Calu3 (cell line): Measurements from ENCODE around the gene SEPTIN1. TPM values are rescaled to one million over a fixed set of nuclear protein-coding genes. Genes with fewer than 3 reads are reported as not detected.
A peak's percentile ranks its signal among the peaks of the same experiment; 100 is the strongest.
"Not testable (repeated sequence)": the region's sequence is repeated elsewhere in the genome, so short reads cannot be mapped to it uniquely, and the experiment has no call there.

Source experiments
- BruUV-seq: library from RNA; stranded (reverse); fragments of 400-500 nt; replicated peaks from 2 replicates; lab custom pipeline; 2021; lab: Mats Ljungman, UMichigan
- CTCF ChIA-PET: fragments of 300-600 bp; sonication (Branson Sonifier 250); formaldehyde crosslinking; loops from one replicate; lab custom pipeline; 2022; ENCODE audit warnings: antibody characterized with exemption; lab: Charles Lee
- DNase-seq: peaks from one replicate; pipeline ENCODE4 v3.0.0; 2022
- H3K27ac Mint-ChIP-seq: one replicate; pipeline ENCODE4 v1.8.0; 2022; ENCODE audit warnings: mixed read lengths; ENCODE audit not compliant: unreplicated experiment
- H3K27me3 Mint-ChIP-seq: one replicate; pipeline ENCODE4 v1.8.0; 2022; ENCODE audit warnings: mixed read lengths; ENCODE audit not compliant: unreplicated experiment
- H3K36me3 Mint-ChIP-seq: one replicate; pipeline ENCODE4 v1.8.0; 2022; ENCODE audit warnings: mild to moderate bottlenecking, moderate library complexity, mixed read lengths; ENCODE audit not compliant: insufficient read depth, unreplicated experiment
- H3K4me1 Mint-ChIP-seq: one replicate; pipeline ENCODE4 v1.8.0; 2022; ENCODE audit warnings: mild to moderate bottlenecking, low read depth, mixed read lengths; ENCODE audit not compliant: unreplicated experiment
- H3K4me3 Mint-ChIP-seq: one replicate; pipeline ENCODE4 v1.8.0; 2022; ENCODE audit warnings: mild to moderate bottlenecking, low read depth, moderate library complexity, mixed read lengths; ENCODE audit not compliant: unreplicated experiment
- H3K9me3 Mint-ChIP-seq: one replicate; pipeline ENCODE4 v1.8.0; 2022; ENCODE audit warnings: low read depth, mixed read lengths; ENCODE audit not compliant: unreplicated experiment
- intact Hi-C: fragments of 100-400 bp; cut with micrococcal nuclease; formaldehyde crosslinking; loops from one replicate; pipeline ENCODE4 v1.10.0; 2022; ENCODE audit not compliant: unreplicated experiment
- total RNA-seq: library from RNA; stranded (reverse); gene quantifications from 2 replicates; pipeline ENCODE4 v1.2.3, GENCODE V29; 2022
- TF ChIP-seq, protein P1 (sequence below): fragments of 200-600 bp; IDR thresholded peaks from one replicate; pipeline ENCODE4 v1.8.0; 2022; ENCODE audit warnings: antibody characterized with exemption; ENCODE audit not compliant: unreplicated experiment

The SEPTIN1 gene
- total RNA-seq, 1 experiment from 2014 or later: 1.5 TPM

DNA sequence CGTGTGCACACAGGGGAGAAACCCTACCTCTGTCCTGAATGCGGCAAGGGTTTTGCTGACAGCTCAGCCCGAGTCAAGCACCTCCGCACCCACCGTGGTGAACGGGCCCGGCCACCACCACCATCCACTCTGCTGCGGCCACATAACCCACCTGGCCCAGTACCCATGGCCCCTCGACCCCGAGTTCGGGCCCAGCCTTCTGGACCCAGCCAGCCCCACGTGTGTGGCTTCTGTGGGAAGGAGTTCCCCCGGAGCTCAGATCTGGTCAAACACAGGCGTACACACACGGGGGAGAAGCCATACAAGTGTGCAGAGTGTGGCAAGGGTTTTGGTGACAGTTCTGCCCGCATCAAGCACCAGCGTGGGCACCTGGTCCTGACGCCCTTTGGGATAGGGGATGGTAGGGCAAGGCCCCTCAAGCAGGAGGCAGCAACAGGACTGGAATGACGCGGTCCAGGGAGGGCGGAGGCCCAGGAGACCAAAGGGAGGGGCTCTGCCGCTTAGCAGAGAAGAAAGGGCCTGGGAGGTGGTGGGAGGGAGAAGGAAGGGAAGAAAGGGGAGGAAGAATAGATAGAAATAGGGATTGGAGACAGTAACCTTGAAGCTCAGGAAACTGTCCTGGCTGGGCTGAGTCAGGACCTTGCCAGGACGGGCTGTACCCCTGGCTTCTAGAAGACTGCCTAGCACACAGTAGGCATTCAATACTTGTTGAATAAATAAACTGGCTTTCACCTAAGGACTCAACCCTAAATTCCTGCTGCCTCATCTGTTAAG, 16.5 kb upstream of the SEPTIN1 start:
- Mint-ChIP-seq H3K4me1 (peaks cover 37% of the 10 kb centered on the region), H3K36me3 (peaks cover 61% of the 10 kb centered on the region), H3K9me3 (no peaks in the 10 kb centered on the region), H3K27ac (no peak overlapping the region), H3K27me3 (no peaks in the 10 kb centered on the region), H3K4me3 (peak overlapping the region; percentile 18)
- no TSS peak for BruUV-seq
- no peak for DNase-seq
- TF ChIP-seq, protein P1, sequence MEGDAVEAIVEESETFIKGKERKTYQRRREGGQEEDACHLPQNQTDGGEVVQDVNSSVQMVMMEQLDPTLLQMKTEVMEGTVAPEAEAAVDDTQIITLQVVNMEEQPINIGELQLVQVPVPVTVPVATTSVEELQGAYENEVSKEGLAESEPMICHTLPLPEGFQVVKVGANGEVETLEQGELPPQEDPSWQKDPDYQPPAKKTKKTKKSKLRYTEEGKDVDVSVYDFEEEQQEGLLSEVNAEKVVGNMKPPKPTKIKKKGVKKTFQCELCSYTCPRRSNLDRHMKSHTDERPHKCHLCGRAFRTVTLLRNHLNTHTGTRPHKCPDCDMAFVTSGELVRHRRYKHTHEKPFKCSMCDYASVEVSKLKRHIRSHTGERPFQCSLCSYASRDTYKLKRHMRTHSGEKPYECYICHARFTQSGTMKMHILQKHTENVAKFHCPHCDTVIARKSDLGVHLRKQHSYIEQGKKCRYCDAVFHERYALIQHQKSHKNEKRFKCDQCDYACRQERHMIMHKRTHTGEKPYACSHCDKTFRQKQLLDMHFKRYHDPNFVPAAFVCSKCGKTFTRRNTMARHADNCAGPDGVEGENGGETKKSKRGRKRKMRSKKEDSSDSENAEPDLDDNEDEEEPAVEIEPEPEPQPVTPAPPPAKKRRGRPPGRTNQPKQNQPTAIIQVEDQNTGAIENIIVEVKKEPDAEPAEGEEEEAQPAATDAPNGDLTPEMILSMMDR: no peak
- intact Hi-C loops: no loop called here
- CTCF ChIA-PET: interaction anchor here (1.1 to 1.3 kb wide), 2 partner anchors 11 to 12 kb away, joined by 4 read pairs; no protein-coding TSS in a partner anchor

DNA sequence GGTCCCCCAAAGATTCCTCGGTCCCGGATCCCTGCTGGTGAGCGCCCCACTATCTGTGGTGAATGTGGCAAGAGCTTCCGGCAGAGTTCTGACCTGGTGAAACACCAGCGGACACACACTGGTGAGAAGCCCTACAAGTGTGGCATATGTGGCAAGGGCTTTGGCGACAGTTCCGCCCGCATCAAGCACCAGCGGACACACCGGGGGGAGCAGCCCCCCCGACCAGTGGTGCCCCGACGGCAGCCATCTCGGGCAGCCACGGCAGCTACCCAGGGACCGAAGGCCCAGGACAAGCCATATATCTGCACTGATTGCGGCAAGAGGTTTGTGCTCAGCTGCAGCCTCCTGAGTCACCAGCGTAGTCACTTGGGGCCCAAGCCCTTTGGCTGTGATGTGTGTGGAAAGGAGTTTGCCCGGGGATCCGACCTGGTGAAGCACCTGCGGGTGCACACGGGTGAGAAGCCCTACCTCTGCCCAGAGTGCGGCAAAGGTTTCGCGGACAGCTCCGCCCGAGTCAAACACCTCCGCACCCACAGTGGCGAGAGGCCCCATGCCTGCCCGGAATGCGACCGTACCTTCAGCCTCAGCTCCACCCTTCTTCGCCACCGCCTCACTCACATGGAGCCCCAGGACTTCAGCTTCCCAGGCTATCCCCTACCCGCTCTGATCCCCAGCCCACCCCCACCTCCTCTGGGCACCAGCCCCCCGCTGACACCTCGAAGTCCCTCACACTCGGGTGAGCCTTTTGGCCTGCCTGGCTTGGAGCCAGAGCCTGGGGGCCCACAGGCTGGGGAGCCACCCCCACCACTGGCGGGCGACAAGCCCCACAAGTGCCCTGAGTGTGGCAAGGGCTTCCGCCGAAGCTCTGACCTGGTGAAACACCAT, 15.7 kb upstream of the SEPTIN1 start:
- CTCF ChIA-PET: interaction anchor here (0.6 to 1.3 kb wide), 2 partner anchors 11 to 339 kb away, joined by 4 to 5 read pairs; no protein-coding TSS in a partner anchor
- Mint-ChIP-seq H3K4me3 (no peak overlapping the region), H3K4me1 (peaks cover 40% of the 10 kb centered on the region), H3K27ac (no peak overlapping the region), H3K27me3 (no peaks in the 10 kb centered on the region), H3K9me3 (no peaks in the 10 kb centered on the region), H3K36me3 (peaks cover 61% of the 10 kb centered on the region)
- TF ChIP-seq, protein P1: no peak
- no TSS peak for BruUV-seq
- intact Hi-C loops: no loop called here
- DNase-seq: no peak

DNA sequence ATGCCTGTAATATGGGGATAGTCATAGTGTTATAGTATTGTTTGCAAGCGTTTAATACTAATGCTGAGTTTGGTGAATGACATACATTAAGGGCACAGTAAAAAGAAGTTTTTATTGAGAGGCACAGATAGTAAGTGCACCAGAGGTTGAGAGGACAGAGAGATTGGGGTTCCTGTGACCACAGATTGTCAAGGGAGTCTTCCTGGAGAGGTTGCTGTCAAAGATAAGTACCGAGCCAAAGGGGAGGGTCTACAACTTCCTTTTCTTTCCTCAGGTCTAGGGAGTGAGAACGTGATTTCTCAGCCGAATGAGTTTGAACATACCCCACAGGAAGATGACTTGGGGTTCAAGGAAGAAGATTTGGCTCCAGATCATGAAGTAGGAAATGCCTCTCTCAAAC, 14.7 kb upstream of the SEPTIN1 start:
- peaks cover 40% of the 10 kb centered on the region for H3K4me1 Mint-ChIP-seq
- no peaks in the 10 kb centered on the region for H3K9me3 Mint-ChIP-seq
- H3K27me3 Mint-ChIP-seq: no peaks in the 10 kb centered on the region
- H3K36me3 Mint-ChIP-seq: peaks cover 61% of the 10 kb centered on the region
- H3K27ac Mint-ChIP-seq: no peak overlapping the region
- intact Hi-C loops: no loop called here
- BruUV-seq: no TSS peak
- peak overlapping the region; percentile 79 for H3K4me3 Mint-ChIP-seq
- CTCF ChIA-PET: no interaction called here
- TF ChIP-seq, protein P1: no peak
- DNase-seq: no peak

- intact Hi-C loops, H3K9me3 Mint-ChIP-seq, DNase-seq, BruUV-seq, H3K27me3 Mint-ChIP-seq: not testable (repeated sequence)
- H3K4me3 Mint-ChIP-seq: peak overlapping the region; percentile 79
- CTCF ChIA-PET: interaction anchor here (0.9 to 1.9 kb wide), 4 partner anchors 11 to 160 kb away, joined by 3 to 14 read pairs (median 12); partner anchors contain the start of genes DCTPP1 and ZNF771
- H3K27ac Mint-ChIP-seq: peak overlapping the region; percentile 78
- peaks cover 58% of the 10 kb centered on the region for H3K36me3 Mint-ChIP-seq
- H3K4me1 Mint-ChIP-seq: peaks cover 36% of the 10 kb centered on the region
Measured at GRCh38 chr16:30396627-30397026, 14.3 kb upstream of the SEPTIN1 start.
